WTC11 (cell line): Measurements from ENCODE around the gene MRFAP1L1.

Experiments used
- CREM ChIP-seq: sonication (generic); formaldehyde crosslinking; IDR thresholded peaks from 2 replicates; pipeline ENCODE4 v1.8.1; 2022; ENCODE audit warnings: mild to moderate bottlenecking, missing genetic modification reagents, moderate library complexity
- NFYB ChIP-seq: sonication (generic); formaldehyde crosslinking; conservative IDR thresholded peaks from 2 replicates; pipeline ENCODE4 v1.8.0; 2022; ENCODE audit warnings: low read depth, missing genetic modification reagents
- RELA ChIP-seq: sonication (generic); formaldehyde crosslinking; IDR thresholded peaks from 2 replicates; pipeline ENCODE4 v1.8.1; 2022; ENCODE audit warnings: missing genetic modification reagents, mild to moderate bottlenecking, borderline replicate concordance
- TF ChIP-seq, protein P1 (sequence below): sonication (generic); formaldehyde crosslinking; IDR thresholded peaks from 2 replicates; pipeline ENCODE4 v1.8.1; 2023; ENCODE audit warnings: mild to moderate bottlenecking, missing genetic modification reagents, borderline replicate concordance
- TF ChIP-seq, protein P2 (sequence below): fragments of 200-600 bp; IDR thresholded peaks from 2 replicates; pipeline ENCODE4 v1.8.0; 2022; ENCODE audit warnings: antibody characterized with exemption
- TF ChIP-seq, protein P3 (sequence below): sonication (generic); formaldehyde crosslinking; IDR thresholded peaks from 2 replicates; pipeline ENCODE4 v1.8.0; 2023; ENCODE audit warnings: missing genetic modification reagents, mild to moderate bottlenecking, borderline replicate concordance
- TF ChIP-seq, protein P4 (sequence below): sonication (generic); formaldehyde crosslinking; IDR thresholded peaks from 2 replicates; pipeline ENCODE4 v1.8.0; 2022; ENCODE audit warnings: mild to moderate bottlenecking, missing genetic modification reagents
- TF ChIP-seq, protein P5 (sequence below): sonication (generic); formaldehyde crosslinking; IDR thresholded peaks from 2 replicates; pipeline ENCODE4 v1.8.1; 2022; ENCODE audit warnings: missing genetic modification reagents, borderline replicate concordance

DNA sequence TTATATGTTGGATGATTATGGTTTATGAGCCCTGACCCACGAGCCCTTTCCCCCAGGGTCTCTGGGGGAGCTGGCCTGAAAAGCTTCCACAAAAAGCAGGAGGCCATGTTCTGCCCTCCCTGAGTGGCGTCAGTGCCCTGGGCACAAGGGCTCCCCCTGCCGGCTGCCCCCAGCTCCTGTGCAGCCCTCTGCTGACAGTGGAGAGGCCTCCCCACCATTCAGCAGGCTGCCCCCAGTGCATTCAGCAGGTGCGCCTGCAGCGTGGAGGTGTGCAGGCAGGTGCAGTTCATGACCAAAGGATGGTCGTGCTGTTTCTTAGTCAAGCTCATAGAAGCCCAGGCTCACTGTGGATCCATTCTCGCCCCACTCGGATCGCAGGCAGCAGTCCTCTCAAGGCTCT lies 28.5 kb downstream of the MRFAP1L1 start:
- TF ChIP-seq, protein P1, sequence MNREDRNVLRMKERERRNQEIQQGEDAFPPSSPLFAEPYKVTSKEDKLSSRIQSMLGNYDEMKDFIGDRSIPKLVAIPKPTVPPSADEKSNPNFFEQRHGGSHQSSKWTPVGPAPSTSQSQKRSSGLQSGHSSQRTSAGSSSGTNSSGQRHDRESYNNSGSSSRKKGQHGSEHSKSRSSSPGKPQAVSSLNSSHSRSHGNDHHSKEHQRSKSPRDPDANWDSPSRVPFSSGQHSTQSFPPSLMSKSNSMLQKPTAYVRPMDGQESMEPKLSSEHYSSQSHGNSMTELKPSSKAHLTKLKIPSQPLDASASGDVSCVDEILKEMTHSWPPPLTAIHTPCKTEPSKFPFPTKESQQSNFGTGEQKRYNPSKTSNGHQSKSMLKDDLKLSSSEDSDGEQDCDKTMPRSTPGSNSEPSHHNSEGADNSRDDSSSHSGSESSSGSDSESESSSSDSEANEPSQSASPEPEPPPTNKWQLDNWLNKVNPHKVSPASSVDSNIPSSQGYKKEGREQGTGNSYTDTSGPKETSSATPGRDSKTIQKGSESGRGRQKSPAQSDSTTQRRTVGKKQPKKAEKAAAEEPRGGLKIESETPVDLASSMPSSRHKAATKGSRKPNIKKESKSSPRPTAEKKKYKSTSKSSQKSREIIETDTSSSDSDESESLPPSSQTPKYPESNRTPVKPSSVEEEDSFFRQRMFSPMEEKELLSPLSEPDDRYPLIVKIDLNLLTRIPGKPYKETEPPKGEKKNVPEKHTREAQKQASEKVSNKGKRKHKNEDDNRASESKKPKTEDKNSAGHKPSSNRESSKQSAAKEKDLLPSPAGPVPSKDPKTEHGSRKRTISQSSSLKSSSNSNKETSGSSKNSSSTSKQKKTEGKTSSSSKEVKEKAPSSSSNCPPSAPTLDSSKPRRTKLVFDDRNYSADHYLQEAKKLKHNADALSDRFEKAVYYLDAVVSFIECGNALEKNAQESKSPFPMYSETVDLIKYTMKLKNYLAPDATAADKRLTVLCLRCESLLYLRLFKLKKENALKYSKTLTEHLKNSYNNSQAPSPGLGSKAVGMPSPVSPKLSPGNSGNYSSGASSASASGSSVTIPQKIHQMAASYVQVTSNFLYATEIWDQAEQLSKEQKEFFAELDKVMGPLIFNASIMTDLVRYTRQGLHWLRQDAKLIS = no peak
- TF ChIP-seq, protein P2, sequence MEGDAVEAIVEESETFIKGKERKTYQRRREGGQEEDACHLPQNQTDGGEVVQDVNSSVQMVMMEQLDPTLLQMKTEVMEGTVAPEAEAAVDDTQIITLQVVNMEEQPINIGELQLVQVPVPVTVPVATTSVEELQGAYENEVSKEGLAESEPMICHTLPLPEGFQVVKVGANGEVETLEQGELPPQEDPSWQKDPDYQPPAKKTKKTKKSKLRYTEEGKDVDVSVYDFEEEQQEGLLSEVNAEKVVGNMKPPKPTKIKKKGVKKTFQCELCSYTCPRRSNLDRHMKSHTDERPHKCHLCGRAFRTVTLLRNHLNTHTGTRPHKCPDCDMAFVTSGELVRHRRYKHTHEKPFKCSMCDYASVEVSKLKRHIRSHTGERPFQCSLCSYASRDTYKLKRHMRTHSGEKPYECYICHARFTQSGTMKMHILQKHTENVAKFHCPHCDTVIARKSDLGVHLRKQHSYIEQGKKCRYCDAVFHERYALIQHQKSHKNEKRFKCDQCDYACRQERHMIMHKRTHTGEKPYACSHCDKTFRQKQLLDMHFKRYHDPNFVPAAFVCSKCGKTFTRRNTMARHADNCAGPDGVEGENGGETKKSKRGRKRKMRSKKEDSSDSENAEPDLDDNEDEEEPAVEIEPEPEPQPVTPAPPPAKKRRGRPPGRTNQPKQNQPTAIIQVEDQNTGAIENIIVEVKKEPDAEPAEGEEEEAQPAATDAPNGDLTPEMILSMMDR = no peak; the same call in 1 of the 2 replicates
- TF ChIP-seq, protein P3, sequence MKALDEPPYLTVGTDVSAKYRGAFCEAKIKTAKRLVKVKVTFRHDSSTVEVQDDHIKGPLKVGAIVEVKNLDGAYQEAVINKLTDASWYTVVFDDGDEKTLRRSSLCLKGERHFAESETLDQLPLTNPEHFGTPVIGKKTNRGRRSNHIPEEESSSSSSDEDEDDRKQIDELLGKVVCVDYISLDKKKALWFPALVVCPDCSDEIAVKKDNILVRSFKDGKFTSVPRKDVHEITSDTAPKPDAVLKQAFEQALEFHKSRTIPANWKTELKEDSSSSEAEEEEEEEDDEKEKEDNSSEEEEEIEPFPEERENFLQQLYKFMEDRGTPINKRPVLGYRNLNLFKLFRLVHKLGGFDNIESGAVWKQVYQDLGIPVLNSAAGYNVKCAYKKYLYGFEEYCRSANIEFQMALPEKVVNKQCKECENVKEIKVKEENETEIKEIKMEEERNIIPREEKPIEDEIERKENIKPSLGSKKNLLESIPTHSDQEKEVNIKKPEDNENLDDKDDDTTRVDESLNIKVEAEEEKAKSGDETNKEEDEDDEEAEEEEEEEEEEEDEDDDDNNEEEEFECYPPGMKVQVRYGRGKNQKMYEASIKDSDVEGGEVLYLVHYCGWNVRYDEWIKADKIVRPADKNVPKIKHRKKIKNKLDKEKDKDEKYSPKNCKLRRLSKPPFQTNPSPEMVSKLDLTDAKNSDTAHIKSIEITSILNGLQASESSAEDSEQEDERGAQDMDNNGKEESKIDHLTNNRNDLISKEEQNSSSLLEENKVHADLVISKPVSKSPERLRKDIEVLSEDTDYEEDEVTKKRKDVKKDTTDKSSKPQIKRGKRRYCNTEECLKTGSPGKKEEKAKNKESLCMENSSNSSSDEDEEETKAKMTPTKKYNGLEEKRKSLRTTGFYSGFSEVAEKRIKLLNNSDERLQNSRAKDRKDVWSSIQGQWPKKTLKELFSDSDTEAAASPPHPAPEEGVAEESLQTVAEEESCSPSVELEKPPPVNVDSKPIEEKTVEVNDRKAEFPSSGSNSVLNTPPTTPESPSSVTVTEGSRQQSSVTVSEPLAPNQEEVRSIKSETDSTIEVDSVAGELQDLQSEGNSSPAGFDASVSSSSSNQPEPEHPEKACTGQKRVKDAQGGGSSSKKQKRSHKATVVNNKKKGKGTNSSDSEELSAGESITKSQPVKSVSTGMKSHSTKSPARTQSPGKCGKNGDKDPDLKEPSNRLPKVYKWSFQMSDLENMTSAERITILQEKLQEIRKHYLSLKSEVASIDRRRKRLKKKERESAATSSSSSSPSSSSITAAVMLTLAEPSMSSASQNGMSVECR (CRISPR knock-in tag) = no peak
- TF ChIP-seq, protein P4, sequence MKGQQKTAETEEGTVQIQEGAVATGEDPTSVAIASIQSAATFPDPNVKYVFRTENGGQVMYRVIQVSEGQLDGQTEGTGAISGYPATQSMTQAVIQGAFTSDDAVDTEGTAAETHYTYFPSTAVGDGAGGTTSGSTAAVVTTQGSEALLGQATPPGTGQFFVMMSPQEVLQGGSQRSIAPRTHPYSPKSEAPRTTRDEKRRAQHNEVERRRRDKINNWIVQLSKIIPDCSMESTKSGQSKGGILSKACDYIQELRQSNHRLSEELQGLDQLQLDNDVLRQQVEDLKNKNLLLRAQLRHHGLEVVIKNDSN (CRISPR knock-in tag) = no peak
- TF ChIP-seq, protein P5, sequence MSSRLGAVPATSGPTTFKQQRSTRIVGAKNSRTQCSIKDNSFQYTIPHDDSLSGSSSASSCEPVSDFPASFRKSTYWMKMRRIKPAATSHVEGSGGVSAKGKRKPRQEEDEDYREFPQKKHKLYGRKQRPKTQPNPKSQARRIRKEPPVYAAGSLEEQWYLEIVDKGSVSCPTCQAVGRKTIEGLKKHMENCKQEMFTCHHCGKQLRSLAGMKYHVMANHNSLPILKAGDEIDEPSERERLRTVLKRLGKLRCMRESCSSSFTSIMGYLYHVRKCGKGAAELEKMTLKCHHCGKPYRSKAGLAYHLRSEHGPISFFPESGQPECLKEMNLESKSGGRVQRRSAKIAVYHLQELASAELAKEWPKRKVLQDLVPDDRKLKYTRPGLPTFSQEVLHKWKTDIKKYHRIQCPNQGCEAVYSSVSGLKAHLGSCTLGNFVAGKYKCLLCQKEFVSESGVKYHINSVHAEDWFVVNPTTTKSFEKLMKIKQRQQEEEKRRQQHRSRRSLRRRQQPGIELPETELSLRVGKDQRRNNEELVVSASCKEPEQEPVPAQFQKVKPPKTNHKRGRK (CRISPR knock-in tag) = no peak
- no peak for TF ChIP-seq CREM (CRISPR knock-in tag)
- no peak for TF ChIP-seq NFYB (CRISPR knock-in tag)
- TF ChIP-seq RELA (CRISPR knock-in tag) = no peak
